HG02943 (cell line): ENCODE data around the gene MTF1.
A peak's percentile ranks its signal among the peaks of the same experiment; 100 is the strongest.

Source experiments
- ATAC-seq: cut with Tn5 transposase; IDR thresholded peaks from one replicate; pipeline ENCODE4 v1.9.1; 2021; ENCODE audit warnings: mild to moderate bottlenecking, low read depth, moderate library complexity; ENCODE audit not compliant: unreplicated experiment

The MTF1 gene

DNA sequence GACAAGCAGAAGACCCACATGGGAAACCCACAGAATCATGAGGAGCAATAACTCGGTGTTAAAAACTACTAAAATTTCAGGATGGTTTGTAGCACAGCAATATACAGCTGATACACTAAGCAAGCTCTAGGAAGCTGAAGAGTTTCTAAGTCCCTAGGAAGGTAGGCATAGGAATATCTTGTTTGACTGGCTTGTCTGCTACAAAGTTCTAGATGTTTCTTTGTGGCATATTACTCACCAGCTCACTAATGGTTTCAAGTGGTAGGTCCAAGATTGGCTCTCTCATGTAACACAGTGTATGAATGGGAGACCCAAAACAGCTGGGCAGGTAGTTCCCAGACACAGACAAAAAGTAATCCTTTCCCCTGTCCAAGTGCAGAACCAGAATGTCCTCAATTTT, 13.3 kb upstream of the MTF1 start:
- no peak for ATAC-seq

DNA sequence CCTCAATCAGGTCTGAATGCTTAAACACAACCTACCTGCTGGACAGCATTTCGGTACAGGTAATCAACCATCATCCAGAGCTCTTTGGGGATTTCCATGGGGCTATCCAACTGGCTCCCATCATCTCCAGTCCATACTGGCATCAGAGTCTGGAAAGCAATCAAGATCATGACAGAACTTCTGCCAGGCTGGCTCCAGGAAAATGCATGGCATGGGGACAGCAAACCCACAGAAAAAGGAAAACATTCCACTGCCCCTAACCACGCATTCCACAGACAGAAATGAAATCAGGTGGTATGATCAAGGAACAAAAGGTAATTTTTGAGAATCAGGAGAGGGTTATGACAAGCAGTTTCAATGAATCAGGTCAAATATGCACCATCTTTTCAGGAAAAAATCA, 9.1 kb upstream of the MTF1 start:
- ATAC-seq: no peak

DNA sequence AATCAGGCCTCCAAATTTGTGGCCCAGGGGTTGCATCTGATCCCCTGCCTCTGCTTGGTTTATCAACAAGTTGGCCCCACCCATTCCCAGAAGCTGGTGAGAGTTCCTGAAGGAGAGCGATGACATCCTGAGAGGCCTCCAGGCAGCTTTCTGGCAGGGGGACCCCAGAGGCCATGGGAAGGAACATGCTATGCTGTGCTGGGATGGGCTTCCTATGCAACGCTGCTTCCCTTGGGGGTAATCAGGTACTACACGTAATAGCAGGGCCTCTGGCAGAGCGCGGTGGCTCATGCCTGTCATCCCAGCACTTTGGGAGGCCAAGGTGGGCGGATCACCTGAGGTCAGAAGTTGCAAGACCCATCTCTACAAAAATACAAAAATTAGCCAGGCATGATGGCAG, 8.4 kb upstream of the MTF1 start:
- ATAC-seq: no peak

DNA sequence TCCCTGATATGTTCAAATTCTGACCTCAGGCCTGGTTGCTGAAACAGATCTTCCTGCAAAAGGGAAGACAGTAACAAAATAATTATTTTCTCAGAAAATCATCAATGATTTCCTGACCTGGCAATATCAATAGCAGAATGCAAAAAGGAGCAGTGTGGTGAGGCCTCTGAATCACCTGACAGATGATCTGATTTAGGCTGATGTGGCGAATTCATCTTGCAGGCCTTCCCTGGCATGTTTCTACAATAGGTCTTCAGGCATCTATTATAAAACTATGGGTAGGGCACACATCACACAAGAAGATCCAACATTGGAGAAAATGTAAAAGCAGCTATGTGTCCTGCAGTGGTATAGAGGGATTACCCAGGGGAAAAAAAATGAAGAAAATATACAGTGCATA, 7.1 kb upstream of the MTF1 start:
- ATAC-seq: no peak

DNA sequence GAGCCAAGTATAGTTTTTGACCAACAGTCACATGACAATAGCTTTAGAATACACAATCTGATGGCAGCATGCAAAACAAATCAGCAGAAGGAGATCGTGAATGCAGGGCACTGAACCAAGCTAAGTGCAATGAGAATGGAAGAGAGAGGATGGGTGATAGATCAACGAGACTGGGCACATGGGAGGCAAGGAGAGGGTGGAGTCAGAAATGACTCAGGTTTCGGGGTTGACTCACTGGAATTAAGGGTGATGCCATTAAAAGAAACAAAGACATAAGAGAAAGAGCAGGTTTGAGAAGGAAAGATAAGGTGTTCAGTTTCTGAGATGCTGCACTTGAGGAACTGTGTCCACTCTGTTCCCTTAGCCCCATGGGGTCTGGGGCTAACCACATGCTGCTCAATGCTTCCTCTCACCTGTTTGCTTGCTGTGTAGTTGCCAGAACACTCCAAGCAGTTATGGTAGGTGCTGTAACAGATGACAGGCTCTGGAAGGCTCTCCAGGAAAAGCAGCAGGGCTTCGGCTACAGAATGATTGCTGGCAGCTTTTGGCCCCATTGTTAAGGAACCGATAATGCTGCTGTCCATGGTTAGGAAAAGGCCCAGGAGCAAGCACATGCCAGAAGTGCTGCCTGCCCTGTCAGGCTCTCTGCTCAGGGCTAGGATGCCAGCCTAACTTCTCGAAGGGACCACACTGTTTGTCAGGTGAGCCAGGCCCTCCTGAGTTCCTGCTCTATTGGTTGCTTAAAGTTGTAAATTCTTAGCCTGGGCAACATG, 6.1 kb upstream of the MTF1 start:
- ATAC-seq: no peak

DNA sequence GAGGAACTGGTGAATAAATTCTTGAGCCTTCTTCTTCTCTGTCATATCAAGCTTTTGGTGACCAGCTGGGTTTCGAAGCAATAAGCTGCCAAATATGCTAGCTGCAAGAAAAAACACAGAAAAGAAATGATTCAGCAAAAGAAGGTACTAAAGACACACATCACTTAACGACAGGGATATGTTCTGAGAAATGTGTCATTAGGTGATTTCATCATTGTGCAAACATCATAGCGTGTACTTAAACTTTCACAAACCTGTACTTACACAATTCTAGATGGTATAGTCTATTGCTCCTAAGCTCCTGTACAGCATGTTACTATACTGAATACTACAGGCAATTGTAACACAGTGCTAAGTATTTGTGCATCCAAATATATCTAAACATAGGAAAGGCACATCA, 2.9 kb upstream of the MTF1 start:
- ATAC-seq: no peak

DNA sequence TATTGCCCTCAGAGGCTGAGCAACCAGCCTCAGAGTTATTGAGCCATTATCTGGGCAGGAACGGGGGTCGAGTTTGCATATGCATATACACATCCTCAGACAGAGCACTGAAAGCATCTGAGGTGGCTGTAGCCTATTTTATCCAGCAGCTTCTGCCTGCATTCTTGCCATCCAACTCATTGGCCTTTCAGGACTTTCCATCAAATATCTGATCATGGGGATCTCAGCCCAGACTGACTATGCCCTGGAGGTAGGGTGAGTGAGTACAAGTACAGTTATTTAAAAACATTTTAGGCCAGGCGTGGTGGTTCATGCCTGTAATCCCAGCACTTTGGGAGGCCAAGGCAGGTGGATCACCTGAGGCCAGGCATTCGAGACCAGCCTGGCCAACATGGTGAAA, 1.8 kb upstream of the MTF1 start:
- ATAC-seq: no peak

DNA sequence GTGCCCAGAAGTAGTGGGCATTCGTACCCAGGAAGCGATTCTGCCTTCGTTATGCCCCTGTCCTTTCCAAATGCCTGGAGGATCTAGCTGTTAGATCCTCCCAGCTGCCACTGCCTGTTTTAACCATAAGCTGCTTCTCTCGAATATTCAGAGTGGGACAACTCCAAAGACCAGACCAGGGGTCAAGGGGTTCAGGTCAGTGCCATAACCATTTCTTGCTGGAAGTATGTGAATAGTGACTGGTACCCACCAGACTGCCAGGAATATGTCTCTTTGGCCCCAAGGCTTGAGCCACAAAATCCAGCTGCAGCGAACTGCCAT, 914 bp upstream of the MTF1 start:
- ATAC-seq: no peak

DNA sequence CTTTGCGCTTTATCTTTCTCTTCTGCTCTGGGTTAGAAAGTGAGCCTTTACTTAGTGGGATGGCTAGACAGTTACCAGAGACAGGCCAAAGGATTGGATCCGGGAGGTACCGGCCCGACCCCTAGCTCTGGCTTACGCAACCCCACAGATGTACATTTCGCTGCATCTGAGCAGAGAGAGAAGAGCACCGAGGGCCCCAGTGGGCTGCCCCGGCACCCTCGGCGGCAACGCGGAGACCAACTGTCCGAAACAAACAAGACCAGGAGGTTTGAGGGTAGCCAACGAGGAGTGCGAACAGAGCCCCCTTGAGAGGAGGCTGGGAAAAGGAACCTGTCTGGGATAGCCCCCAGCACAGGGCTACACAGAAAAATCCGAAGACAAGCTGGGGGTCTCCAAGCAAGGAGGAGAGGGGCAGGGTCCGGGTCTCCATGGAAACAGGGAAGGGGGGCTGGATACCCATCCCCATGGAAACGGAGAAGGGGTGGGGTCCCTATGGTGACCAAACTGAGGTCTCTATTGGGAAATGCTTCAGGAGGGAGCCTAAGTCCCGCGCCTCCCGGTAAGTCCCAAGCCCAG, 373 bp downstream of the MTF1 start:
- peak; percentile 24 for ATAC-seq

DNA sequence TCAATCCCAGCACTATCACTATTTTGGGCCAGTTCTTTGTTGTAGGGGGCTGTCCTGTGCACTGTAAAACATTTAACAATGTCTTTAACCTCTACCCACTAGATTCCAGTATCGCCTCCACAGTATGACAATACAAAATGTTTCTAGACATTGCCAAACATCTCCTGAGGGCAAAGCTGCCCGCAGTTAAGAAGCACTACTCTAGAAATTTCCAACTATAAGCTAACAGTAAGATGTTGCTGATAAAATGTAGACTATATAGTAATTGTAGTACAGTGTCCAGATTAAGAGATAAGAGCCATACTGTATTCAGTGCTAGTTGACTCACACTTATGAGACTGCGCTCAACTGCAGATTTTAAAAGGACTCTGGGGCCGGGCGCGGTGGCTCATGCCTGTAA, 5.0 kb downstream of the MTF1 start:
- no peak for ATAC-seq

DNA sequence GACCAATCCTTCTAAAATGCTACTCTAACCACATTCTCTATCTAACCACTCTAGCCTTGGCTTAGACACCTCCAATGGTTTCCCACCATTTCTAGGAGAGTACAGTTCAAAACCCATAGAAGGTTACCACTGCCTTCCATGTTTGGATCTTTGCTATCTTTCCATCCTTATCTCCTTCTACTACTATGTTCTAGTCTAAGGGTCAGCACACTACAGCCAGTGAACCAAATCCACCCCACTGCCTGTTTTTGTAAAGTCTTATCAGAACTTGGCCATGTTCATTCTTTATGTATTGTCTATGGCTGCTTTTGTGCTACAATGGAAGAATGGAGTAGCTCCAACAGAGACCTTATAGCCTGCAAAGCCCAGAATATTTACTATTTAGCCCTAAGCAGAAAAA, 6.2 kb downstream of the MTF1 start:
- ATAC-seq: no peak

DNA sequence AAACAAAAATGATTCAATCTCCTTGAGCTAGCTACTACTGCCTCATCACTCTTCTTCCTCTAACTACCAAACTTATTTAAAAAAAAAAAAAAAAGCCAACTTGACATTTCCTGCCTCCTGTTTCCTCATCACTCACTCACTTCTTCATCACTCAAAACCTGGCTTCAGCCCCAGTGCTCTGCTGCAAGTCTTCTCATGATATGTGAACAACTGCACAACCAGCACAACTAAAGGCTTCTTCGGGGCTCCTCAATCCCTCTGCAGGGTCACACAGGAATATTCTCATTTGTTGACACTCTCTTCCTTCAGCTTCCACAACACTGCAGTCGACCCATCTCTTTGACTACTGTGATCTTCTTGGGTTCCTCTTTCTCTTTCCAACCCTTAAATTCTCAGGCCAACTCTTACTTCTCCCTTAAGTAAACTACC, 7.6 kb downstream of the MTF1 start:
- ATAC-seq: no peak

DNA sequence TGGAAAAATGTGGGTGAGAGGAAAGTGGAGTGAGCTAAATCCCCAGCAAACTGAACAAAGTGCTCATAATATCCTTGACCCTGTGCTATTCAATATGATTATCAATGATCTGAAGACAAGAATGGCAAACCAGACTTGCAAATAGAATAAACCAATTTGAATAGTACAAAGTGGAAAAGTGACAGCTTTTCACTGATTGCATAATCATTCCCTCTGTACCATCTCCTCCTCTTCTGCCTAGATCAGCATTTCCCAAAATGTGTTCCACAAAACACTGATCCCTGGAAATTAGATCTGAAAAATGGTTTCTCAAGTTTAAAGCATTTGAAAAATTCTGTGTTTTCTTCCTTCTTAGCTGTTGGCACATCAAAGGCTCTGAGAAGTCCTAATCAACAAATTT, 8.1 kb downstream of the MTF1 start:
- no peak for ATAC-seq

DNA sequence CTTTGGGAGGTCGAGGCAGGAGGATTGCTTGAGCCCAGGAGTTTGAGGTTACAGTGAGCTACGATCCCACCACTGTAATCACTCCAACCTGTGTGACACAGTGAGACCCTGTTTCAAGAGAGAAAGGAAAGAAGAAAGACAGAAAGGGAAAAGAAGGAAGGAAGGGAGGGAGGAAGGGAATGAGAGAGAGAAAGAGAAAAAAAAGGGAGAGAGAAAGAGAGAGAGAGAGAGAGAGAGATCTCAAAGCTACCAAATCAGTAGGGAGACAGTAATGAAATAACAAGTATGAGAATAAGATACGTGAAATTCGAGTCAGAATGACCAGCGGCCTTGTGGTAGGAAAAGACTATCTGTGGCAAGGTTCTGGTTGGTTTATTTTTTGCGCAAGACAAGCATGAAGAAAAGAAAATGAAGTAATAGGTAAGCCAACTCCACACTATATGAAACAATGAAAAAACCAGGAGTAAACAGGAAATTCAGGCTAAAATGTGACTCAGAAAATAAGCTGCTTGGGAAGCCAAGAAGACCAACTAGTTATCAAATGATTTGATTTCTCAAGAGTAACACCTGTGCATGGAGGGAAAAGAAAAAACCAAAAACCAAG, 8.9 kb downstream of the MTF1 start:
- no peak for ATAC-seq

DNA sequence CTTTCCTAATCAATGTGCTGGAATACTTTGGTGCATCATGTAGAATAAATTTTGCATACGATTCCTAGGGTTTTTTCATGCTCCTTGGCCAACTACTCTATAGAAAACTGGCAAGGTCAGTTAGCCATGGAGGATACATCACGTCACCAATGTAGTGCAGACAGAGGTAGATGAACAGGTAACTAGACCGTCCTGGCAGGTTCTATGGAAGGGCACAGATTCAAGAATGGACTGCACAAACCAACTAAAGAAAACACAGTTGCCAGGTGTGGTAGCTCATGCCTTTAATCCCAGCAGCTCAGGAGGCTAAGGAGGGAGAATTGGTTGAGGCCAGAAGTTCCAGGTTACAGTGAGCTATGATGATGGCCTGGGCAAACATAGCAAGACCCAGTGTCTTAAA, 9.9 kb downstream of the MTF1 start:
- ATAC-seq: no peak

DNA sequence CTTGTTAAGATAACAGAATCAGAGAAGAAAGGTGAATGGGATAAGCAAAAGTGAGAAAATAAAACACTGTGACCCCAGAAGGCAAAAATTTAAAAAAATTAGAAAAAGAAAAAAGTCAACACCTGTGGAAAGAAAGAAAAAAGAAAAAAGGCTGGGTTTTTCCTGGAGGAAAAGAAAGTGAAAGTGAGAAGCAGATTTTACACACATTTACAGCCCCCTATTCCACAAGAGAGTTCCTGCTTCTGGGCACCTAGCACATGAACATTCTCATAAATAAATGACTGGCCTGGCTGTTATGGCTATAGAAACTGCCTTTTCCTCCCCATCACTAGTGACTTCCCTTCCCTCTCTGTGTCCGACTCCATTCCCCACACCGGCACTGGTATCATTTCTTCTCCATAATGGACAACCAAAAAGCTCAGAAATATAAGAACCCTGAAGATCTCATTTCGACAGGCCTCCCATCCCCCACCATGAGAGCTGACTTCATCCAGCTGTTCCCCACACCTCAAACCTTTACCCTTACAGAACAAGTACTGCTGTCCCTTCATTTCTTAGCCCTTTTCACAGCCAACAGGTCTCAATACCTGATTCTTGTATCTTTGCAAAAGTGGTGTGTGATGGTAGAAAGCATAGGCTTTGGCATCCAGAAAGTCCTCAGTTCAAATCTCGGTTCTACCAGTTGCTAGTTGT, 12.6 kb downstream of the MTF1 start:
- no peak for ATAC-seq

DNA sequence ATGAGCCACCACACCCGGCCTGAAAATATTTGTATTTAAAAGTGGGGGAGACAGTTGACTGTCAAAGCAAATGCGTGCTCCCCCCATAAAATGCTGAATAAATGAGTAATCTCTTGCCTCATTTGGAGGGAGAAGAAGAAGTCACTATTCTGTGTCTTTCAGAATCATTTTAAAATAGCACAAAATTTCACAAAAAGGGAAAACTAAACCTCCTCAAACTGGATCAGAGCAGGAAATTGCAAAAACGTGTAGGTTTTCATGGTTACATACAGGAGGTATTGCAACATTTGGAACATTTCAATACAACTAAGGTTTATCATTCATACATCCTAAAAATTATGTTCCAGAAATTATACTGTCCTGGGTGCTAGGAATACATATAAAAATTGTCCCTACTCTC, 13.6 kb downstream of the MTF1 start:
- ATAC-seq: no peak

DNA sequence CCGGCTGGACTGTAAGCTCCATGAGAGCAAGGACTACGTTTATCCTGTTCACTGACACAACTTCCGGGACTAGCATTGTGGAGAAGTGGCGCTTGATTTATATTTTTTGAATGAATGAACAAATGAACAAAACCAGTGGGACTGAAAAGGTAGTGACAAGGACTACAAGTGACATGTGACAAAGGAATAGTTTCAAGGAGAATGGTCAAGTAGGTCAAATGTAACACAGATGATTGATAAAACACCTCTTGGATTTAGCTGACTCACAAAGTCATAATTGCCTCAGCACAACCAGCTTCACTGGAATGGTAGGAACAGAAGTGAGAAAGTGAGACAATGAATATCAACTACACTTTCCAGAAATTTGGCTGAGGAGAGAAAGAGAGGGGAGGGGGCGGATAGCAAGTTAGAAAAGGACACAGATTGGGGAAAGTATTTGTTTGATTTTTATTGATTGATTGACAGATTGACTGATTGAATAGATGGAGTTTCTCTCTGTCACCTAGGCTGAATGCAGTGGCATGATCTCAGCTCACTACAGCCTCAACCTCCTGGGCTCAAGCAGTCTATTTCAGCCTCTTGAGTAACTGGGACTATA, 14.2 kb downstream of the MTF1 start:
- no peak for ATAC-seq

DNA sequence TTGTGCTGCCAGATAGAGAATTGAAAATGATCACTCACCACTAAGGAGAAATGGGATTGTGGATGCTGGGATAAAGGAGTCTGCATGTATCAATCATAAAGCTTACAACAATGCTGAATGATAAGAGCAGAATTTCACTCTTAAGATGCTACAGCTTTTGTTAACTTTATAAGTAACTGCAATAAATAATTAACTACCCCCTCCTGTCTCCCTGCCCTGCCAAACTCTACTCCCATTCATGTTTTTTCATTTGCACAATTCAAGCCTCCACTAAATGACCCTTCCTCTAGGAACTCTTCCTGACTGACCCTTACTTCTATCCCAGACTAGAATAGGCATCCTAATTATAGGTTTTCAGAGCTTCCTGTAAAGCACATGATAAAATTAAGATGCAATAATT, 14.9 kb downstream of the MTF1 start:
- ATAC-seq: no peak

DNA sequence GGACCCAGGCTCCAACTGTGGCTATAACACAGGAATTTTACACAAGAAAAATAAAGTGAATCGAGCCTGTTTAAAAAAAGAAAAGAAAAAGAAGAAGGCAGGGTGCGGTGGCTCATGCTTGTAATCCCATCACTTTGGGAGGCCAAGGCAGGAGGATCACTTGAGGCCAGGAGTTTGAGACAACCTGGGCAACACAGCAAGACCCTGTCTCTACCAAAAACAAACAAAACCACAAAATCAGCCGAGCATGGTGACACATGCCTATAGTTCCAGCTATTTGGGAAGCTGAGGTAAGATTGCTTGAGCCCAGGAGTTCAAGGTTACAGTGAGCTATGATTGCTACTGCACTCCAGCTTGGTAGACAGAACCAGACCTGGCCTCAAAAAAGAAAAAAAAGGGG, 17.7 kb downstream of the MTF1 start:
- ATAC-seq: no peak

DNA sequence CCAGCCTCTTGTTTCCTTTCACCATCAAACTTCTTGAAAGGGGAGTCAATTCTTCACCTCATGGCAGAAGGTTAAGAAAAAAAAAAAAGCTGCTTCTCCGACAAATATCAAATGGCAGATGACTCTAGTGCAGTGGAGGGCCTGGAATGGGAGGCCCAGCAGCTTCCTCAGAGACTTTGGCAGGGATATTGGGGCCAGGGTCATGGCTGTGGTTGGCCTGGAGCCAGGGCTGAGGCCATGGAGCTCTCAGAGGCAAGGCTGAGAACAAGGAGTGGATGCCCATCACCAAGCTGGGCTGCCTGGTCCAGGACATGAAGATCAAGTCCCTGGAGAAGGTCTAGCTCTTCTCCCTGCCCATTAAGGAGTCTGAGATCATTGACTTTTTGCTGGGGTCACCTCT, 18.7 kb downstream of the MTF1 start:
- no peak for ATAC-seq
